Measurements from ENCODE around the gene EPHB4. TPM values are rescaled to one million over a fixed set of nuclear protein-coding genes. Genes with fewer than 3 reads are reported as not detected.

EPHB4 gene
- total and polyA plus RNA-seq, 9 donors = 24.4 to 119 (median 76.8) TPM

- TF ChIP-seq EP300 (IDR thresholded peaks at IDR 0.05) (no peak), CTCF (IDR thresholded peaks at IDR 0.05) (peak; percentile 94 to 95 (median 94))
- H3K4me3 ChIP-seq = peak within 1 kb of the TSS; percentile 48
- H3K9me3 ChIP-seq = no peaks in the 10 kb centered on the region
- 0% methylated on average over 67 to 71 of the region's 71 CpGs for WGBS, 3 donors
- peak; percentile 87 to 93 (median 90) for DNase-seq
- no peaks in the 10 kb centered on the region for H3K36me3 ChIP-seq
- no peaks in the 10 kb centered on the region for H3K27me3 ChIP-seq
- peak within 1 kb of the TSS in 1 of 2 donors; percentile 66 for H3K27ac ChIP-seq
- no peaks in the 10 kb centered on the region for H3K4me1 ChIP-seq (ENCODE audit: insufficient read depth)
- intact Hi-C loops (cut with DNase I) = loop anchor here (2.0 to 10.0 kb wide), 8 partner anchors 47 to 377 kb away; partner anchors contain the start of genes POP7 (in 2 of the 4), FBXO24 (in 1 of the 4), LRCH4 (in 1 of the 4) and TSC22D4 (in 1 of the 4)
These were observed 24.9 kb upstream of the EPHB4 start, which contains the start of gene SLC12A9 for GRCh38 chr7:100852048-100852872. Gene SLC12A9, plus strand, starts transcription at chr7:100852713. Its CDS starts 1,485 bp downstream, at chr7:100854198.

- H3K4me3 ChIP-seq = no peak overlapping the region
- H3K4me1 ChIP-seq (ENCODE audit: insufficient read depth) = peaks cover 2% of the 10 kb centered on the region
- intact Hi-C loops (cut with DNase I) = no loop called here
- no peaks in the 10 kb centered on the region for H3K9me3 ChIP-seq
- no peak overlapping the region for H3K27ac ChIP-seq
- H3K36me3 ChIP-seq = no peaks in the 10 kb centered on the region
- no peaks in the 10 kb centered on the region for H3K27me3 ChIP-seq
- DNase-seq = no peak
- WGBS, 3 donors = 94 to 96% (median 94%) methylated on average over 4 of the region's 4 CpGs
- TF ChIP-seq EP300 (IDR thresholded peaks at IDR 0.05) (no peak), CTCF (IDR thresholded peaks at IDR 0.05) (no peak), POLR2A (IDR thresholded peaks at IDR 0.05) (no peak)
These were observed 20.0 kb upstream of the EPHB4 start for GRCh38 chr7:100847360-100847759.

GRCh38 chr7:100840470-100841100, 13.3 kb upstream of the EPHB4 start:
- WGBS, 3 donors = 46 to 65% (median 52%) methylated on average over 8 of the region's 8 CpGs
- Histone ChIP-seq H3K27ac (no peak overlapping the region), H3K9me3 (no peaks in the 10 kb centered on the region), H3K4me3 (no peak overlapping the region), H3K36me3 (no peaks in the 10 kb centered on the region), H3K4me1 (ENCODE audit: insufficient read depth) (peaks cover 5% of the 10 kb centered on the region), H3K27me3 (no peaks in the 10 kb centered on the region)
- TF ChIP-seq EP300 (IDR thresholded peaks at IDR 0.05) (no peak), CTCF (IDR thresholded peaks at IDR 0.05) (no peak), POLR2A (IDR thresholded peaks at IDR 0.05) (no peak)
- intact Hi-C loops (cut with DNase I) = no loop called here
- DNase-seq = no peak

- Histone ChIP-seq H3K36me3 (no peaks in the 10 kb centered on the region), H3K4me1 (ENCODE audit: insufficient read depth) (peaks cover 3% of the 10 kb centered on the region), H3K27ac (no peak overlapping the region), H3K4me3 (no peak overlapping the region), H3K27me3 (no peaks in the 10 kb centered on the region), H3K9me3 (no peaks in the 10 kb centered on the region)
- no peak for TF ChIP-seq EP300 (IDR thresholded peaks at IDR 0.05)
- WGBS, 3 donors = 95 to 96% (median 96%) methylated on average over 18 of the region's 18 CpGs
- DNase-seq = no peak
- intact Hi-C loops (cut with DNase I) = loop anchor here in 3 of 4 donors (5.0 kb wide), 2 partner anchors 37 to 132 kb away; partner anchors contain the start of gene POP7 (in 1 of the 3)
These were observed 12.0 kb upstream of the EPHB4 start for GRCh38 chr7:100839361-100839760.

All from ovary (tissue), 9 donors.